ENCODE data around the gene ASB9.

DNA sequence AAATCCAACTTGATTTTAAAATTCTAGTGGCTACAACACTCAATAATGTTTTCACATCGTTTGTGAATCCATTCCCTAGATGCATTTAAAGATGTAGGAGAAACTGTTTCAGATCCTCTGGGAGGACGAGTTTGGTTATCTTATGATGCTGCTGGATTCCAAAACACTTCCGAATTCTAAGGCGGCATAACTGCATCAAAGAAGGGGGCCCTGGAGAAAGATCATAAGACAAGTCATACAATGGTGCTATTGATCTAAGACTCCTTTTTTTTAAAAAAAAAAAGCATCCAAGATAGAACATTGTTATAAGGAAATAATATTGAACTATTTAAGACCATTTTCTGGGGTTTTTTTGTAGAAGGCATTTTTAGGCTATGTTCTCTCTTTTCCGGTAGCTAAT, 25.5 kb downstream of the ASB9 start:
- TF ChIP-seq, protein P1, sequence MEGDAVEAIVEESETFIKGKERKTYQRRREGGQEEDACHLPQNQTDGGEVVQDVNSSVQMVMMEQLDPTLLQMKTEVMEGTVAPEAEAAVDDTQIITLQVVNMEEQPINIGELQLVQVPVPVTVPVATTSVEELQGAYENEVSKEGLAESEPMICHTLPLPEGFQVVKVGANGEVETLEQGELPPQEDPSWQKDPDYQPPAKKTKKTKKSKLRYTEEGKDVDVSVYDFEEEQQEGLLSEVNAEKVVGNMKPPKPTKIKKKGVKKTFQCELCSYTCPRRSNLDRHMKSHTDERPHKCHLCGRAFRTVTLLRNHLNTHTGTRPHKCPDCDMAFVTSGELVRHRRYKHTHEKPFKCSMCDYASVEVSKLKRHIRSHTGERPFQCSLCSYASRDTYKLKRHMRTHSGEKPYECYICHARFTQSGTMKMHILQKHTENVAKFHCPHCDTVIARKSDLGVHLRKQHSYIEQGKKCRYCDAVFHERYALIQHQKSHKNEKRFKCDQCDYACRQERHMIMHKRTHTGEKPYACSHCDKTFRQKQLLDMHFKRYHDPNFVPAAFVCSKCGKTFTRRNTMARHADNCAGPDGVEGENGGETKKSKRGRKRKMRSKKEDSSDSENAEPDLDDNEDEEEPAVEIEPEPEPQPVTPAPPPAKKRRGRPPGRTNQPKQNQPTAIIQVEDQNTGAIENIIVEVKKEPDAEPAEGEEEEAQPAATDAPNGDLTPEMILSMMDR (IDR thresholded peaks at IDR 0.05): no peak
- TF ChIP-seq POLR2AphosphoS5 (IDR thresholded peaks at IDR 0.05; ENCODE audit: low read depth, low read length): no peak
- TF ChIP-seq SIN3A (IDR thresholded peaks at IDR 0.05; ENCODE audit: borderline replicate concordance, insufficient read depth, low read depth, low read length): no peak
- TF ChIP-seq TCF7L2 (IDR thresholded peaks at IDR 0.05; ENCODE audit: low read depth, low read length): no peak
